Measurements from ENCODE around the gene CFB. TPM values are rescaled to one million over a fixed set of nuclear protein-coding genes. Genes with fewer than 3 reads are reported as not detected.

Gene CFB
- total and polyA plus RNA-seq, 5 donors from 2014 or later: 0.64 to 1.9 (median 1.5) TPM

GRCh38 chr6:31965700-31966099, 19.8 kb downstream of the CFB start:
- no peak overlapping the region for H3K27ac Mint-ChIP-seq
- ATAC-seq (ENCODE audit: low read depth in 2 of 2) (no peak), DNase-seq (no peak)
- Histone ChIP-seq H3K27me3 (ENCODE audit: control insufficient read depth, insufficient read depth, low read length) (no peaks in the 10 kb centered on the region), H3K27ac (ENCODE audit: insufficient read depth, low read length, poor library complexity, severe bottlenecking) (no peak overlapping the region), H3K4me1 (ENCODE audit: control insufficient read depth, insufficient read depth, low read length, poor library complexity, severe bottlenecking) (peaks cover 3% of the 10 kb centered on the region), H3K36me3 (ENCODE audit: control insufficient read depth, insufficient read depth, low read length) (peaks cover 87% of the 10 kb centered on the region), H3K9me3 (ENCODE audit: control insufficient read depth in 2 of 2, low read length in 2 of 2) (no peaks in the 10 kb centered on the region), H3K4me3 (ENCODE audit: low read depth, low read length) (no peak overlapping the region)
- peaks cover 0 to 40% (median 17%) of the 10 kb centered on the region in 4 donors for H3K4me1 Mint-ChIP-seq
- no peaks in the 10 kb centered on the region for H3K9me3 Mint-ChIP-seq
- no peaks in the 10 kb centered on the region for H3K27me3 Mint-ChIP-seq
- H3K4me3 Mint-ChIP-seq: peak overlapping the region in 1 of 4 donors; percentile 72
- peaks cover 43% of the 10 kb centered on the region for H3K36me3 Mint-ChIP-seq

- DNase-seq (no peak), ATAC-seq (ENCODE audit: low read depth in 2 of 2) (no peak)
- Histone ChIP-seq H3K36me3 (ENCODE audit: control insufficient read depth, insufficient read depth, low read length) (peaks cover 80% of the 10 kb centered on the region), H3K27ac (ENCODE audit: insufficient read depth, low read length, poor library complexity, severe bottlenecking) (no peak overlapping the region), H3K4me1 (ENCODE audit: control insufficient read depth, insufficient read depth, low read length, poor library complexity, severe bottlenecking) (peaks cover 12% of the 10 kb centered on the region), H3K27me3 (ENCODE audit: control insufficient read depth, insufficient read depth, low read length) (no peaks in the 10 kb centered on the region), H3K9me3 (ENCODE audit: control insufficient read depth in 2 of 2, low read length in 2 of 2) (no peaks in the 10 kb centered on the region), H3K4me3 (ENCODE audit: low read depth, low read length) (no peak overlapping the region)
- Mint-ChIP-seq H3K36me3 (peaks cover 35% of the 10 kb centered on the region), H3K27me3 (no peaks in the 10 kb centered on the region), H3K27ac (no peak overlapping the region), H3K9me3 (no peaks in the 10 kb centered on the region), H3K4me3 (peak overlapping the region in 1 of 4 donors; percentile 70), H3K4me1 (peaks cover 0 to 40% (median 16%) of the 10 kb centered on the region in 4 donors)
These were observed 20.6 kb downstream of the CFB start for GRCh38 chr6:31966506-31966905.

GRCh38 chr6:31966997-31967925, 21.4 kb downstream of the CFB start:
- Histone ChIP-seq H3K27ac (ENCODE audit: insufficient read depth, low read length, poor library complexity, severe bottlenecking) (no peak overlapping the region), H3K9me3 (ENCODE audit: control insufficient read depth in 2 of 2, low read length in 2 of 2) (no peaks in the 10 kb centered on the region), H3K4me3 (ENCODE audit: low read depth, low read length) (no peak overlapping the region), H3K27me3 (ENCODE audit: control insufficient read depth, insufficient read depth, low read length) (no peaks in the 10 kb centered on the region), H3K4me1 (ENCODE audit: control insufficient read depth, insufficient read depth, low read length, poor library complexity, severe bottlenecking) (peaks cover 13% of the 10 kb centered on the region), H3K36me3 (ENCODE audit: control insufficient read depth, insufficient read depth, low read length) (peaks cover 72% of the 10 kb centered on the region)
- Mint-ChIP-seq H3K9me3 (no peaks in the 10 kb centered on the region), H3K27me3 (peaks cover 7% of the 10 kb centered on the region), H3K4me1 (peaks cover 4 to 40% (median 19%) of the 10 kb centered on the region in 4 donors), H3K36me3 (peaks cover 28% of the 10 kb centered on the region), H3K27ac (peak overlapping the region in 1 of 3 donors; percentile 27), H3K4me3 (peak overlapping the region in 2 of 4 donors; percentile 32 to 70)
- ATAC-seq (ENCODE audit: low read depth in 2 of 2) (no peak), DNase-seq (no peak)

- peak overlapping the region in 1 of 3 donors; percentile 27 for H3K27ac Mint-ChIP-seq
These were observed 22.0 kb downstream of the CFB start for GRCh38 chr6:31967926-31968320.

GRCh38 chr6:31968326-31968725, 22.4 kb downstream of the CFB start:
- no peak for ATAC-seq (ENCODE audit: low read depth in 2 of 2)
- Mint-ChIP-seq H3K4me3 (peak overlapping the region in 2 of 4 donors; percentile 52 to 70), H3K27me3 (peaks cover 9% of the 10 kb centered on the region), H3K9me3 (no peaks in the 10 kb centered on the region), H3K4me1 (peaks cover 12 to 48% (median 28%) of the 10 kb centered on the region in 4 donors), H3K36me3 (peaks cover 17% of the 10 kb centered on the region), H3K27ac (peak overlapping the region in 1 of 3 donors; percentile 51)
- H3K27me3 ChIP-seq (ENCODE audit: control insufficient read depth, insufficient read depth, low read length): no peaks in the 10 kb centered on the region
- H3K4me3 ChIP-seq (ENCODE audit: low read depth, low read length): no peak overlapping the region
- H3K9me3 ChIP-seq (ENCODE audit: control insufficient read depth in 2 of 2, low read length in 2 of 2): no peaks in the 10 kb centered on the region
- peaks cover 61% of the 10 kb centered on the region for H3K36me3 ChIP-seq (ENCODE audit: control insufficient read depth, insufficient read depth, low read length)
- peaks cover 22% of the 10 kb centered on the region for H3K4me1 ChIP-seq (ENCODE audit: control insufficient read depth, insufficient read depth, low read length, poor library complexity, severe bottlenecking)
- H3K27ac ChIP-seq (ENCODE audit: insufficient read depth, low read length, poor library complexity, severe bottlenecking): no peak overlapping the region
- DNase-seq: no peak

More at GRCh38 chr6:31967926-31968320, 22.0 kb downstream of the CFB start:
- peaks cover 65% of the 10 kb centered on the region for H3K36me3 ChIP-seq (ENCODE audit: control insufficient read depth, insufficient read depth, low read length)
- no peaks in the 10 kb centered on the region for H3K9me3 ChIP-seq (ENCODE audit: control insufficient read depth in 2 of 2, low read length in 2 of 2)
- Mint-ChIP-seq H3K27me3 (peaks cover 9% of the 10 kb centered on the region), H3K4me1 (peaks cover 8 to 44% (median 24%) of the 10 kb centered on the region in 4 donors), H3K4me3 (peak overlapping the region in 1 of 4 donors; percentile 70), H3K36me3 (peaks cover 21% of the 10 kb centered on the region), H3K9me3 (no peaks in the 10 kb centered on the region)
- H3K4me1 ChIP-seq (ENCODE audit: control insufficient read depth, insufficient read depth, low read length, poor library complexity, severe bottlenecking): peaks cover 18% of the 10 kb centered on the region
- H3K27me3 ChIP-seq (ENCODE audit: control insufficient read depth, insufficient read depth, low read length): no peaks in the 10 kb centered on the region
- DNase-seq (no peak), ATAC-seq (ENCODE audit: low read depth in 2 of 2) (no peak)
- H3K27ac ChIP-seq (ENCODE audit: insufficient read depth, low read length, poor library complexity, severe bottlenecking): no peak overlapping the region
- H3K4me3 ChIP-seq (ENCODE audit: low read depth, low read length): no peak overlapping the region

- no peak for DNase-seq
- H3K27ac ChIP-seq (ENCODE audit: insufficient read depth, low read length, poor library complexity, severe bottlenecking): no peak overlapping the region
- no peak for ATAC-seq (ENCODE audit: low read depth in 2 of 2)
- Mint-ChIP-seq H3K36me3 (peaks cover 13% of the 10 kb centered on the region), H3K27me3 (peaks cover 9% of the 10 kb centered on the region), H3K9me3 (no peaks in the 10 kb centered on the region), H3K4me3 (peak overlapping the region in 3 of 4 donors; percentile 50 to 99 (median 71)), H3K4me1 (peaks cover 15 to 54% (median 33%) of the 10 kb centered on the region in 4 donors), H3K27ac (peak overlapping the region in 2 of 3 donors; percentile 51 to 91)
- H3K36me3 ChIP-seq (ENCODE audit: control insufficient read depth, insufficient read depth, low read length): peaks cover 54% of the 10 kb centered on the region
- H3K27me3 ChIP-seq (ENCODE audit: control insufficient read depth, insufficient read depth, low read length): no peaks in the 10 kb centered on the region
- no peak overlapping the region for H3K4me3 ChIP-seq (ENCODE audit: low read depth, low read length)
- no peaks in the 10 kb centered on the region for H3K9me3 ChIP-seq (ENCODE audit: control insufficient read depth in 2 of 2, low read length in 2 of 2)
- H3K4me1 ChIP-seq (ENCODE audit: control insufficient read depth, insufficient read depth, low read length, poor library complexity, severe bottlenecking): peaks cover 22% of the 10 kb centered on the region
These were observed 23.2 kb downstream of the CFB start for GRCh38 chr6:31968791-31969711.

Measured in CD4-positive, CD25-positive, alpha-beta regulatory T cell (primary cell).